Caki2 (cell line): ENCODE measurements around the gene SLC44A4. TPM values are rescaled to one million over a fixed set of nuclear protein-coding genes. Genes with fewer than 3 reads are reported as not detected.
A peak's percentile ranks its signal among the peaks of the same experiment; 100 is the strongest.

Experiments used
- DNase-seq: peaks from one replicate; pipeline ENCODE4 v3.0.0-alpha.2; 2015; ENCODE audit warnings: low read depth
- in situ Hi-C: cut with HindIII; loops from 2 replicates; pipeline ENCODE4 v1.10.0; 2016; ENCODE audit warnings: low sequenced_read_pairs, low pct_unique_long_range_greater_than_20kb, mixed read lengths
- total RNA-seq: library from RNA; depleted of rRNA; stranded (reverse); fragments of >200 nt; shearing (Covaris generic); gene quantifications from 2 replicates; pipeline ENCODE4 v1.2.3, GENCODE V29; 2014; ENCODE audit warnings: low replicate concordance

Gene SLC44A4
- total RNA-seq, 1 experiment from 2014 or later = 0.54 TPM

GRCh38 chr6:31886541-31886991 is 7.8 kb upstream of the SLC44A4 start:
- DNase-seq = no peak
- in situ Hi-C loops = no loop called here

- in situ Hi-C loops = no loop called here
- DNase-seq = no peak
Observed at GRCh38 chr6:31884528-31885035, 5.8 kb upstream of the SLC44A4 start.

GRCh38 chr6:31883676-31884075 is 4.9 kb upstream of the SLC44A4 start:
- in situ Hi-C loops = no loop called here

GRCh38 chr6:31882344-31882743 is 3.5 kb upstream of the SLC44A4 start:
- in situ Hi-C loops = no loop called here
- DNase-seq = no peak

More at GRCh38 chr6:31883676-31884075, 4.9 kb upstream of the SLC44A4 start:
- no peak for DNase-seq

DNA sequence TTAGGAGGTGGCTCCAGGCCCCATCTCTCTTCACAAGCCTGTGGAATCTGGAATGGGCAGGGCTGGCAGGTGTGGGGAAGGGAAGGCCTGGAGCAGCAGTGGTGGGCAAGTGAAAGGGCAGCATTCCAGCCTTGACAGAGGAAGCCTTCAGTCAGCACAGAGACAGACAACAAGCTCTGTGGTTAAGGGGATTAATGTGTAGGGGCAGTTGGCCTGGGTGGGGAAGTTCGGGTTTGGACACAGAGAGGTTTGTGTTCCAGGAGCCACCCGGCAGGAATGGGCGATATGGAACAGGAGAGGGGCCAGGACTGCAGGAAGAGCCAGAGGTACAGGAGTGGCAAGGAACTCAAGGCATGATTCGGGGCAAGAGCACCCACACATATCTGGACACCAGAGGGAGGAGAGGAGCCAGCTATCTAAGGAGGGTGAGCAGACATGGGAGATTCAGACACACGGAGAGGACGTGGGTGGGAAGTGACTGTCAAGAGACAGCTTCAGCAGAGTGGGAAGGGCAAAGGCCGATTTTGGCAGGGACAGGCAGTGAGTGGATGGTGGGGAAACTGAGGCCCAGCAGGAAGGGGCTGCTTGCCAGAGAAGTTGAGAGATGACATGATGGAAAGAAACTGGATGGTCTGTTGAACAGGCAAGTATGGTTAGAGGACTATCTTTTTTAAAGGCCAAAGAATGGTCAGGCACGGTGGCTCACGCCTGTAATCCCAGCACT is 2.5 kb upstream of the SLC44A4 start:
- no peak for DNase-seq

DNA sequence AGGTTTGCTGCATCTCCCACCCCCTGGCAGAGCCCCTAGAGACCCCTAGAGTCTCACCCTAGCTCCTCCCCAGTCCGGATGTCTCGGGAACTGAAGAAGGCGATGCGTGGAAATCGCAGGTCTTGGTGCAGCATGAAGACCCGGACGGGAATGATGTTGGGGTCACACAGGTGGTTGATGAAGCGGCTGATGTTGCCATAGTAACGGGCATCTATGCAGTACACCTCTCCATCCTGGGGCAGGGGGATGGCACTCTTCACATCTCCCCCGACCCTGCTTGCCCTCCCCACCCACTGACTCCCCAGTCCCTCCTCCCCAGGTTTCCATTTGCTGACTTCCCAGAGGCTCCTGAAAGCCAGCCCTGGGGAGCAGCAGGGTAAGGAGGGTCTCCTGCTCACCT is 1.8 kb upstream of the SLC44A4 start:
- in situ Hi-C loops = no loop called here
- DNase-seq = no peak

More for the DNA sequence above, 2.5 kb upstream of the SLC44A4 start:
- in situ Hi-C loops = no loop called here

DNA sequence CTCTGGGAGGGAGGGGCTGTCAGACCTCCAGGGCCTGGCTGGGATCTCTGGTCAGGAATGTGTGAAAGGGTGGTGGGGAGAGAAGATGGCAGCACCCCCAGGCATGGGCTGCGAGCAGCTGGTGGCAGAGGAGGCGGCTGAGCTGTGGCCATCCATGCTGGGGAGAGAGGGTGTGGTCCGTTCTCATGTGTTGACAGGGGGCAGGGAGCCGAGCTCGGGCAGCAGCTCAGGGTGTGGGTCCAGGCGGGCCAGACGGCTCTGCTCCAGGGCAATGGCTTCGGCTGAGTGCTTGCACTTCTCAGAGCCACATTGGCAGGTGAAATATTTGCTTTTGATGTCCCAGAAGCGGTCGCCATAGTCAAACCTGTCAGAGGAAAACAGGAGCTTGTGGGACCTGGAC is 1.1 kb upstream of the SLC44A4 start:
- in situ Hi-C loops = no loop called here
- DNase-seq = no peak

GRCh38 chr6:31879143-31879542 is 346 bp upstream of the SLC44A4 start:
- in situ Hi-C loops = no loop called here

DNA sequence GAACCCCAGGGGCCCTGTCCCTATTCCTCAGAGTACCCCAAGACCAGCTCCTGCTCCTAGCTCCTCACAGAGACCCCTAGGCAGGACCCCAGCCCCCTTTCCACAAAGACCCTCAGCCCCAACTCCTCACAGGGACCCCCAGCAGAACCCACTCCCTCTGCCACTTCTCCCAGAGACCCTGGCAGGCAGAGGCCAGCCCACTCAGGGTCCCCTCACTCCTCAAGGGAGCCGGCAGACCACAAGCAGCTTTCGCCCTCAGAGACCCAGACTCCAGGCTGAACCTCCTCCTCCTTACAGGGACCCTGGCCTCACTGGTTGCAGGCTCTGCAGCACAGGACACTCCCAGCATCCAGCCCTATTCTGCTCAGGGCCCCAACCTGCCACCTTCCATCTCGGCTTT is 575 bp downstream of the SLC44A4 start:
- in situ Hi-C loops = no loop called here
- no peak for DNase-seq

More at GRCh38 chr6:31879143-31879542, 346 bp upstream of the SLC44A4 start:
- no peak for DNase-seq

DNA sequence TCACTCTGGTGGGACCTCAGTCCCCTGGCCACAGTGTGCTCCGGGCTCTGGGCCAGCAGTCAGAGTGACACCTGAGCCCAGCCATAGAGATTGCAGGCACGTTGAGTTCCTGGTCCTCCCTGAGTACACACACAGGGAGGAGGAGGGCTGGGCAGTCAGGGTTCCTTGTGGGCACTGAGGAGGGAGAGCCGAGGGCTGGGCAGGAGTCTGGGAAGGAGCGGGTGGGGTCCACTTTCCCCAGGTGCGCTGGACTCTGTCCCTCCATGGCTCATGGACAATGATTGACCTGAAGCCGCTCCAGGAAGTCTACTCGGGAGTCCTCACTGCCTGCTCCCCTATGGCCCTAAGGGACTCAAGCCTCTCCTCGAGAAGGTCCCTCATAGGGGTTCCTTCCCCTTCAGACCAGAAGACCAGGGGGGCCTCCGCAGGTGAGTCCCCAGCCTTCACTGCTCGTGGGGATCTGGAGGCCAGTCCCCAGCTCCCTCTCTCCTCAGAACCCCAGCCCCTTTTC is 1.1 kb downstream of the SLC44A4 start:
- peak; percentile 32 for DNase-seq
- in situ Hi-C loops = no loop called here

GRCh38 chr6:31877125-31877650 is 1.6 kb downstream of the SLC44A4 start:
- DNase-seq = no peak
- in situ Hi-C loops = no loop called here

- in situ Hi-C loops = no loop called here
- no peak for DNase-seq
Observed at GRCh38 chr6:31876357-31876756, 2.4 kb downstream of the SLC44A4 start.

DNA sequence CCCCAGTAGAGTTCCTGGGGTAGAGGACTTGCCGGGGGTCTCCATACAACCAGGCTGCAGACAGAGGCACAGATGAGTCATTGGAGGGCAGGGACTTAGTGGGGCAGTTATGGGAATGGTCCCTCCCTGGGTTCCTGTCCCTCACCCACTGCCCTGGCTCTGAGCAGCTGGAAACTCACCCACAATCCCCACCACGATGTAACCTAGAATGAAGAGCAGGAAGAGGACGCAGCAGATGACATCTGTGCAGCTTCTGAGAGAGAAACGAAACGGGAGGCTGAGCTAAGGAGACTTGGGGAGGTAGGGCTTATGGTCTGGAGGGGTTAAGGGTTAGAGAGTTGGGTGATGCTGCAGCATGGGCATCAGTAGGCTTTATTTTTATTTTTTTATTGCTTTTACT is 2.9 kb downstream of the SLC44A4 start:
- DNase-seq = no peak
- in situ Hi-C loops = no loop called here

- in situ Hi-C loops = no loop called here
- DNase-seq = no peak
Observed at GRCh38 chr6:31874836-31875572, 3.8 kb downstream of the SLC44A4 start.

DNA sequence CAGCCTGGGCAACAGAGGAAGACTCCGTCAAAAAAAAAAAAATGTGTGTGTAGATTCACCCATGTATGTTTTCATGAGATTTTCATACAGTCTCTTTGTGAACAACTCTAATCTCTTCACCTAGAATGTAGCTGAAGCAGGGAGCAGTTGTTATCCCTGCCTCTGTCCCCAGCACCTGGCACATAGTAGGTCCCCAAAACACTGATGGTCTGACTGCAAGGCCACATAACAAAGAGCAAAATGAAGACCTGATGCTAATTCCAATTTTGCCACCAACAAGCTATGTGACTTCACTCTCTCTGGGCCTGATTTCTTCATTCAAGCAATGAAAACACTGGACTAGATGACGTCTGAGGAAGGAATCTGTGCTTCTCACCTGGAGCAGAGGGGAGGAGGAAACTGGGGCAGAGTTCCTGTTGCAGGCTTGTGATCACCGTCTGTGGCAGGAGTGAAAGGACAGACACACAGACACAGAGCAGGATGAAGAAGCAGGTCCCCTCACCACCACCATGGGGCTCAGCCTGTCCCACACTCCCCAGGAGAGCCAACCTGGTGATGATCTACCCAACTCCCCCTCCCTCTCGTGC is 4.6 kb downstream of the SLC44A4 start:
- in situ Hi-C loops = no loop called here
- DNase-seq = peak; percentile 41

DNA sequence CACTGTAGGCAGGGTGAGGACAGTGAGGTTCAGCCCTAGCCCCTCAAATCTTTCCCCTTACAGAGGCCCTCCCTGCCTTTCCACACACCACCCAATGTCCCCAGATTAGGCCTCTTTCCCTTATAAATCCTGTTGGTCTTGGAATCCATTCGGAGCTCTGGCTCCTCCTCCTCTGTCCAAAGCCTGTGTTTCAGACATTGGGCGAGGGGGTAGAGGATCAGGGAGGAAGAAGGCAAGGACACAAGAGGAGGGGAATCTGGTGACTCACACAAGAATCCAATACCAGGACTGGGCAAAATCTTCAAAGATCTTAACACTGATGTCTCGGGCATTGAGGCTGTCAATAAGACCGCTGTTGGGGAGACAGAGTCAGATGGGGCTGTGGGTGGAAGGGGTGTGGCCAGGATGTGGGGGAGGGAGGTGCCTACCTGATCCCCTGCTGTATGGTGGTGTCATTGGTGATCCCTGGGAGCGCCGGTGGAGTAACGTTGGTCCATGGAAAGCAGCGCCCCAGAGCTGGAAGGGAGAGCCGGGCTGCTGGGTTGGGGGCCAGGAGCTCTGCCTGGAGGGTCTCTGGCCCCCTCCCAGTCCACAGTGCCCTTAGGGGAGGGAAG is 7.6 kb downstream of the SLC44A4 start:
- in situ Hi-C loops = no loop called here
- peak; percentile 23 for DNase-seq

DNA sequence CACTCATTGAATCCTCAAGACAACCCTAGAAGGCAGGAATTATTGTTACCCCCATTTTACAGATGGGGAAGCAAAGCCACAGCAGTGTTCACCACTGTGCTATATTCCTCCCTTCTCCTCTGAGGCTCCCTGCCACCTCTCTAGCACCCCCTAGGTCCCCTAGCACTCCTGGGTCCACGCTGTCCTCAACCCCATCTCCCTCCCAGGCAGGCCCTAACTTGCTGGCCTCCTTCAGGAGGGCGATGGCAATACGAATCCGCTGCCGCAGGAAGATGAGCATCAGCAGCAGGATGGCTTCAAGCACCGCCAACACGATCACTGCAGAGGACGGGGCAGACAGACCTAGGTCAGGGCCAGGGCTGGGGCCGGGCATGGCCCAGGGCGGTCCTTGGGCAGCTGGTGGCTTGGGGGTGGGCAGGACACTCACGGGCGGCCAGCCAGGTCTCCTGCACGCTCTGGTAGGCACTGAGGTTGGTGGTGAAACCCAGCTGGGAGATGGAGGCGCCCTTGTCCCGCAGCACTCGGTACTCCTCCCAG is 8.3 kb downstream of the SLC44A4 start:
- in situ Hi-C loops = no loop called here
- DNase-seq = peak; percentile 43

- no peak for DNase-seq
- in situ Hi-C loops = no loop called here
Observed at GRCh38 chr6:31869343-31869742, 9.5 kb downstream of the SLC44A4 start.
